Activated CD8-positive, alpha-beta memory T cell treated with anti-CD3 and anti-CD28 coated beads, Interleukin-2, amount 10 ng/mL, durations not matched to agents 7 days and 5 days (primary cell): ENCODE data around the gene STIM1. TPM values are rescaled to one million over a fixed set of nuclear protein-coding genes. Genes with fewer than 3 reads are reported as not detected.
"Not testable (repeated sequence)": the region's sequence is repeated elsewhere in the genome, so short reads cannot be mapped to it uniquely, and the experiment has no call there.

Experiments used
- ATAC-seq: fragments of 150-1000 bp; cut with Tn5 transposase; one replicate; pipeline ENCODE4 v1.10.0; 2021; ENCODE audit warnings: moderate library complexity
- CTCF ChIA-PET: fragments of 350-600 bp; sonication (Branson Sonifier 250); formaldehyde crosslinking; loops from one replicate; lab custom pipeline; 2021; ENCODE audit warnings: antibody characterized with exemption; lab: Charles Lee
- DNase-seq: peaks from one replicate; pipeline ENCODE4 v3.0.0-alpha.2; 2020
- H3K27ac Mint-ChIP-seq: one replicate; pipeline ENCODE4 v1.8.0; 2021; ENCODE audit warnings: mild to moderate bottlenecking, mixed read lengths
- H3K27me3 Mint-ChIP-seq: one replicate; pipeline ENCODE4 v1.8.0; 2021; ENCODE audit warnings: mixed read lengths
- H3K36me3 Mint-ChIP-seq: one replicate; pipeline ENCODE4 v1.8.0; 2021; ENCODE audit warnings: mild to moderate bottlenecking, mixed read lengths
- H3K4me1 Mint-ChIP-seq: one replicate; pipeline ENCODE4 v1.8.0; 2021; ENCODE audit warnings: mixed read lengths
- H3K4me3 Mint-ChIP-seq: one replicate; pipeline ENCODE4 v1.8.0; 2021; ENCODE audit warnings: mild to moderate bottlenecking, moderate library complexity, mixed read lengths
- H3K9me3 Mint-ChIP-seq: one replicate; pipeline ENCODE4 v1.8.0; 2022; ENCODE audit warnings: low read depth, mixed read lengths
- total RNA-seq, 2 experiments: library from RNA; stranded (reverse); gene quantifications; one replicate each; pipeline ENCODE4 v1.2.3, GENCODE V29; 2021

STIM1 gene
- total RNA-seq, 2 experiments from 2014 or later = 83.5 to 104 TPM

GRCh38 chr11:3845246-3845645 lies 10.2 kb upstream of the STIM1 start:
- no peaks in the 10 kb centered on the region for H3K9me3 Mint-ChIP-seq
- H3K4me1 Mint-ChIP-seq = peaks cover 22% of the 10 kb centered on the region
- DNase-seq (no peak), ATAC-seq (no peak)
- no peak overlapping the region for H3K4me3 Mint-ChIP-seq
- no peak overlapping the region for H3K27ac Mint-ChIP-seq
- H3K27me3 Mint-ChIP-seq = no peaks in the 10 kb centered on the region
- CTCF ChIA-PET = interaction anchor here (16.8 to 17.3 kb wide), 2 partner anchors 7 to 225 kb away, joined by 311 to 474 read pairs; partner anchors contain the start of gene STIM1
- no peaks in the 10 kb centered on the region for H3K36me3 Mint-ChIP-seq

GRCh38 chr11:3845670-3846069 lies 9.8 kb upstream of the STIM1 start:
- peaks cover 22% of the 10 kb centered on the region for H3K4me1 Mint-ChIP-seq
- no peaks in the 10 kb centered on the region for H3K27me3 Mint-ChIP-seq
- no peaks in the 10 kb centered on the region for H3K36me3 Mint-ChIP-seq
- no peak overlapping the region for H3K27ac Mint-ChIP-seq
- no peak for DNase-seq
- ATAC-seq = no peak
- CTCF ChIA-PET = interaction anchor here (16.8 to 17.3 kb wide), 2 partner anchors 6 to 225 kb away, joined by 311 to 474 read pairs; partner anchors contain the start of gene STIM1
- H3K4me3 Mint-ChIP-seq = no peak overlapping the region
- no peaks in the 10 kb centered on the region for H3K9me3 Mint-ChIP-seq

- Mint-ChIP-seq H3K9me3 (no peaks in the 10 kb centered on the region), H3K4me3 (no peak overlapping the region)
Observed at GRCh38 chr11:3849297-3849874, 6.1 kb upstream of the STIM1 start.

GRCh38 chr11:3853545-3853842 lies 2.0 kb upstream of the STIM1 start:
- ATAC-seq (no peak), DNase-seq (no peak)
- CTCF ChIA-PET = interaction anchor here (1.0 to 16.8 kb wide), 14 partner anchors 14 to 236 kb away, joined by 3 to 474 read pairs (median 22); partner anchors contain the start of genes PGAP2 and RHOG
- Mint-ChIP-seq H3K27me3 (no peaks in the 10 kb centered on the region), H3K4me1 (peaks cover 47% of the 10 kb centered on the region), H3K27ac (peak overlapping the region; percentile 97), H3K4me3 (no peak overlapping the region), H3K9me3 (no peaks in the 10 kb centered on the region), H3K36me3 (peaks cover 10% of the 10 kb centered on the region)

More at GRCh38 chr11:3849297-3849874, 6.1 kb upstream of the STIM1 start:
- Mint-ChIP-seq H3K4me1 (peaks cover 31% of the 10 kb centered on the region), H3K27ac (no peak overlapping the region), H3K36me3 (no peaks in the 10 kb centered on the region), H3K27me3 (no peaks in the 10 kb centered on the region)
- ATAC-seq = peak; percentile 71
- CTCF ChIA-PET = interaction anchor here (0.6 to 16.8 kb wide), 44 partner anchors 9 to 248 kb away, joined by 3 to 474 read pairs (median 5); partner anchors contain the start of gene RHOG
- peak; percentile 60 for DNase-seq

GRCh38 chr11:3853899-3854659 lies 1.4 kb upstream of the STIM1 start:
- peaks cover 50% of the 10 kb centered on the region for H3K4me1 Mint-ChIP-seq
- no peaks in the 10 kb centered on the region for H3K9me3 Mint-ChIP-seq
- peak; percentile 83 for DNase-seq
- CTCF ChIA-PET = interaction anchor here (0.8 to 16.8 kb wide), 53 partner anchors 14 to 254 kb away, joined by 3 to 474 read pairs (median 7); partner anchors contain the start of genes NUP98, PGAP2 and RHOG
- H3K27me3 Mint-ChIP-seq = no peaks in the 10 kb centered on the region
- peaks cover 10% of the 10 kb centered on the region for H3K36me3 Mint-ChIP-seq
- peak overlapping the region; percentile 86 for H3K4me3 Mint-ChIP-seq
- peak; percentile 52 for ATAC-seq
- peak overlapping the region; percentile 97 for H3K27ac Mint-ChIP-seq

- no peak for ATAC-seq
- H3K27ac Mint-ChIP-seq = peak overlapping the region; percentile 97
Observed at GRCh38 chr11:3854660-3854976, 846 bp upstream of the STIM1 start.

GRCh38 chr11:3855808-3856491 lies 486 bp downstream of the STIM1 start:
- H3K36me3 Mint-ChIP-seq = peaks cover 12% of the 10 kb centered on the region
- no peaks in the 10 kb centered on the region for H3K9me3 Mint-ChIP-seq
- H3K27me3 Mint-ChIP-seq = no peaks in the 10 kb centered on the region
- ATAC-seq (peak; percentile 20), DNase-seq (peak; percentile 82)
- H3K4me3 Mint-ChIP-seq = peak overlapping the region; percentile 86
- peak overlapping the region; percentile 82 for H3K27ac Mint-ChIP-seq
- CTCF ChIA-PET = interaction anchor here (0.8 to 16.8 kb wide), 30 partner anchors 12 to 240 kb away, joined by 3 to 474 read pairs (median 12); partner anchors contain the start of genes PGAP2 and RHOG
- H3K4me1 Mint-ChIP-seq = peaks cover 64% of the 10 kb centered on the region

More at GRCh38 chr11:3854660-3854976, 846 bp upstream of the STIM1 start:
- Mint-ChIP-seq H3K4me3 (peak overlapping the region; percentile 86), H3K4me1 (peaks cover 51% of the 10 kb centered on the region), H3K27me3 (no peaks in the 10 kb centered on the region), H3K36me3 (peaks cover 10% of the 10 kb centered on the region), H3K9me3 (no peaks in the 10 kb centered on the region)
- no peak for DNase-seq
- CTCF ChIA-PET = interaction anchor here (0.6 to 16.8 kb wide), 56 partner anchors 13 to 253 kb away, joined by 3 to 474 read pairs (median 7); partner anchors contain the start of genes NUP98, PGAP2 and RHOG

- H3K4me1 Mint-ChIP-seq = peaks cover 73% of the 10 kb centered on the region
- CTCF ChIA-PET = interaction anchor here (0.9 to 16.8 kb wide), 10 partner anchors 11 to 213 kb away, joined by 3 to 474 read pairs (median 38); partner anchors contain the start of gene RHOG
- H3K9me3 Mint-ChIP-seq = no peaks in the 10 kb centered on the region
- ATAC-seq (no peak), DNase-seq (no peak)
- H3K27me3 Mint-ChIP-seq = no peaks in the 10 kb centered on the region
- H3K27ac Mint-ChIP-seq = peak overlapping the region; percentile 82
- peaks cover 15% of the 10 kb centered on the region for H3K36me3 Mint-ChIP-seq
- H3K4me3 Mint-ChIP-seq = peak overlapping the region; percentile 86
Observed at GRCh38 chr11:3856856-3857553, 1.5 kb downstream of the STIM1 start.

GRCh38 chr11:3857628-3858027 lies 2.2 kb downstream of the STIM1 start:
- peak overlapping the region; percentile 86 for H3K4me3 Mint-ChIP-seq
- H3K9me3 Mint-ChIP-seq = no peaks in the 10 kb centered on the region
- DNase-seq (no peak), ATAC-seq (no peak)
- peaks cover 75% of the 10 kb centered on the region for H3K4me1 Mint-ChIP-seq
- CTCF ChIA-PET = interaction anchor here (0.7 to 16.8 kb wide), 8 partner anchors 7 to 213 kb away, joined by 3 to 474 read pairs (median 13); partner anchors contain the start of gene RHOG
- H3K27ac Mint-ChIP-seq = peak overlapping the region; percentile 82
- peaks cover 19% of the 10 kb centered on the region for H3K36me3 Mint-ChIP-seq
- H3K27me3 Mint-ChIP-seq = no peaks in the 10 kb centered on the region

- Mint-ChIP-seq H3K9me3 (no peaks in the 10 kb centered on the region), H3K4me3 (peak overlapping the region; percentile 86), H3K27ac (peak overlapping the region; percentile 82), H3K4me1 (peaks cover 66% of the 10 kb centered on the region), H3K27me3 (no peaks in the 10 kb centered on the region), H3K36me3 (peaks cover 22% of the 10 kb centered on the region)
- peak; percentile 3 for ATAC-seq
- CTCF ChIA-PET = interaction anchor here (0.6 to 16.8 kb wide), 10 partner anchors 9 to 759 kb away, joined by 3 to 474 read pairs (median 8); partner anchors contain the start of gene RHOG
- DNase-seq = peak; percentile 74
Observed at GRCh38 chr11:3859373-3859881, 4.0 kb downstream of the STIM1 start.

- Mint-ChIP-seq H3K27ac (peak overlapping the region; percentile 82), H3K27me3 (no peaks in the 10 kb centered on the region), H3K9me3 (no peaks in the 10 kb centered on the region), H3K4me3 (peak overlapping the region; percentile 86), H3K36me3 (peaks cover 23% of the 10 kb centered on the region), H3K4me1 (peaks cover 70% of the 10 kb centered on the region)
- CTCF ChIA-PET = interaction anchor here (0.7 to 16.8 kb wide), 9 partner anchors 8 to 210 kb away, joined by 3 to 474 read pairs (median 10); partner anchors contain the start of gene RHOG
- DNase-seq (no peak), ATAC-seq (no peak)
Observed at GRCh38 chr11:3860375-3860774, 4.9 kb downstream of the STIM1 start.

GRCh38 chr11:3860898-3861393 lies 5.5 kb downstream of the STIM1 start:
- DNase-seq = peak; percentile 74
- peak; percentile 69 for ATAC-seq
- not testable (repeated sequence) for H3K27me3 Mint-ChIP-seq, H3K9me3 Mint-ChIP-seq
- Mint-ChIP-seq H3K27ac (peak overlapping the region; percentile 82), H3K4me1 (peaks cover 76% of the 10 kb centered on the region), H3K36me3 (peaks cover 23% of the 10 kb centered on the region), H3K4me3 (peak overlapping the region; percentile 86)
- CTCF ChIA-PET = interaction anchor here (0.7 to 16.8 kb wide), 6 partner anchors 10 to 209 kb away, joined by 3 to 474 read pairs (median 12); partner anchors contain the start of gene RHOG
